ENCODE data around the gene FILIP1L.

GRCh38 chr3:99969136-99969535 is 145.2 kb downstream of the FILIP1L start:
- TF ChIP-seq CTCF (IDR thresholded peaks at IDR 0.05) = no peak
- no peak for TF ChIP-seq EP300 (IDR thresholded peaks at IDR 0.05)
- no peak for TF ChIP-seq POLR2A (IDR thresholded peaks at IDR 0.05)
- TF ChIP-seq POLR2AphosphoS5 (IDR thresholded peaks at IDR 0.05) = no peak
